Gastrocnemius medialis (tissue), 4 donors: ENCODE data around the gene PRKAG3. TPM values are rescaled to one million over a fixed set of nuclear protein-coding genes. Genes with fewer than 3 reads are reported as not detected.

Experiments
- ATAC-seq, 2 donors: fragments of 150-250 bp; one replicate each; pipeline ENCODE4 v1.9.1; 2016
- DNase-seq, 2 donors: peaks; one replicate each; pipeline ENCODE4 v3.0.0-alpha.2; 2019
- H3K27ac ChIP-seq, 4 donors: fragments of 200-600 bp; sonication (generic); 1 replicate in 1 of 4; 2 replicates in 3 of 4; pipeline ENCODE4 v1.5.1; 2016 to 2018; ENCODE audit warnings: mild to moderate bottlenecking in 2 of 4, moderate library complexity in 1 of 4
- H3K27me3 ChIP-seq, 3 donors: fragments of 200-600 bp; sonication (generic) in 2 of 3; 1 replicate in 1 of 3; 2 replicates in 2 of 3; pipeline versions ENCODE4 v1.5.1 to v1.6.0; 2016 to 2019; ENCODE audit warnings: mild to moderate bottlenecking in 1 of 3, moderate library complexity in 1 of 3
- H3K36me3 ChIP-seq, 2 donors: fragments of 200-600 bp; sonication (generic) in 1 of 2; one replicate each; pipeline ENCODE4 v1.5.1; 2017 to 2018
- H3K4me1 ChIP-seq, 2 donors: fragments of 200-600 bp; sonication (generic) in 1 of 2; one replicate each; pipeline ENCODE4 v1.5.1; 2016 to 2017; ENCODE audit warnings: mild to moderate bottlenecking in 2 of 2
- H3K4me3 ChIP-seq, 4 donors: fragments of 200-600 bp; sonication (generic) in 3 of 4; 1 replicate in 1 of 4; 2 replicates in 3 of 4; pipeline ENCODE4 v1.5.1; 2016 to 2019; ENCODE audit warnings: mild to moderate bottlenecking in 2 of 4
- H3K9me3 ChIP-seq, 3 donors: fragments of 200-600 bp; sonication (generic) in 2 of 3; 1 replicate in 1 of 3; 2 replicates in 2 of 3; pipeline ENCODE4 v1.5.1; 2016 to 2019
- CTCF ChIP-seq, 5 experiments: fragments of 450-650 bp in 3 of 5; fragments of 200-600 bp in 2 of 5; sonication (generic) in 2 of 5; IDR thresholded peaks in 4 of 5; conservative IDR thresholded peaks in 1 of 5; 1 replicate in 4 of 5; 2 replicates in 1 of 5; pipeline ENCODE4 v1.5.1; 2016 to 2019; ENCODE audit warnings: antibody characterized with exemption in 5 of 5, mild to moderate bottlenecking in 3 of 5, moderate library complexity in 3 of 5
- POLR2A ChIP-seq, 2 donors: fragments of 450-650 bp; IDR thresholded peaks; one replicate each; pipeline ENCODE4 v1.6.1; 2017; ENCODE audit warnings: antibody characterized with exemption in 2 of 2, mild to moderate bottlenecking in 2 of 2, moderate library complexity in 2 of 2
- in situ Hi-C, 4 donors: fragments of 200-750 bp; cut with MboI; loops; one replicate each; pipeline versions ENCODE4 v1.15.0 to v1.8.0; 2017; ENCODE audit warnings: low sequenced_read_pairs in 4 of 4
- intact Hi-C: fragments of 100-400 bp; cut with DNase I; formaldehyde crosslinking; loops from one replicate; pipeline ENCODE4 v1.15.1; 2023; ENCODE audit warnings: low total_unique reads
- total RNA-seq, 4 donors: library from RNA; depleted of rRNA; stranded (reverse); fragments of >200 nt; gene quantifications; one replicate each; pipeline versions ENCODE4 v1.1.0 to v1.2.3, GENCODE V29; 2016

The PRKAG3 gene
- total RNA-seq, 4 donors from 2014 or later = 8.3 to 65.4 (median 44.3) TPM

GRCh38 chr2:218820746-218821369, 10.7 kb downstream of the PRKAG3 start:
- Histone ChIP-seq H3K27ac (peak overlapping the region; percentile 95), H3K4me3 (no peak overlapping the region), H3K36me3 (peaks cover 0 to 14% of the 10 kb centered on the region in 2 donors), H3K27me3 (no peaks in the 10 kb centered on the region), H3K9me3 (no peaks in the 10 kb centered on the region), H3K4me1 (peaks cover 10 to 54% of the 10 kb centered on the region in 2 donors)
- peak in 1 of 2 donors; percentile 7 for TF ChIP-seq POLR2A (IDR thresholded peaks at IDR 0.05)
- TF ChIP-seq CTCF (IDR thresholded peaks at IDR 0.05 in 4 of 5, conservative IDR thresholded peaks at IDR 0.05 in 1 of 5) = no peak
- intact Hi-C loops = loop anchor here (10.0 kb wide), 1 partner anchor 986 kb away; no protein-coding TSS in a partner anchor
- in situ Hi-C loops = no loop called here
- ATAC-seq (no peak), DNase-seq (no peak)

- Histone ChIP-seq H3K4me1 (peaks cover 6 to 40% of the 10 kb centered on the region in 2 donors), H3K4me3 (no peak overlapping the region), H3K9me3 (no peaks in the 10 kb centered on the region), H3K36me3 (peaks cover 0 to 16% of the 10 kb centered on the region in 2 donors), H3K27ac (peak overlapping the region; percentile 95), H3K27me3 (no peaks in the 10 kb centered on the region)
- intact Hi-C loops (no loop called here), in situ Hi-C loops (no loop called here)
- ATAC-seq = no peak
- DNase-seq = no peak
- TF ChIP-seq POLR2A (IDR thresholded peaks at IDR 0.05) (no peak), CTCF (IDR thresholded peaks at IDR 0.05 in 4 of 5, conservative IDR thresholded peaks at IDR 0.05 in 1 of 5) (no peak)
Measured at GRCh38 chr2:218819093-218819492, 12.5 kb downstream of the PRKAG3 start.

GRCh38 chr2:218816561-218817011, 15.0 kb downstream of the PRKAG3 start:
- Histone ChIP-seq H3K9me3 (no peaks in the 10 kb centered on the region), H3K27ac (peak overlapping the region; percentile 95), H3K27me3 (no peaks in the 10 kb centered on the region), H3K4me3 (no peak overlapping the region), H3K4me1 (peaks cover 6 to 31% of the 10 kb centered on the region in 2 donors), H3K36me3 (peaks cover 0 to 17% of the 10 kb centered on the region in 2 donors)
- ATAC-seq (peak; percentile 82 to 84), DNase-seq (peak; percentile 84 to 89)
- TF ChIP-seq POLR2A (IDR thresholded peaks at IDR 0.05) = peak; percentile 42 to 67
- no peak for TF ChIP-seq CTCF (IDR thresholded peaks at IDR 0.05 in 4 of 5, conservative IDR thresholded peaks at IDR 0.05 in 1 of 5)
- intact Hi-C loops (no loop called here), in situ Hi-C loops (no loop called here)

GRCh38 chr2:218815649-218816048, 16.0 kb downstream of the PRKAG3 start:
- ATAC-seq = no peak
- peaks cover 6 to 21% of the 10 kb centered on the region in 2 donors for H3K4me1 ChIP-seq
- no peak overlapping the region for H3K4me3 ChIP-seq
- TF ChIP-seq CTCF (IDR thresholded peaks at IDR 0.05 in 4 of 5, conservative IDR thresholded peaks at IDR 0.05 in 1 of 5) = no peak
- intact Hi-C loops (no loop called here), in situ Hi-C loops (no loop called here)
- no peak for DNase-seq
- H3K9me3 ChIP-seq = no peaks in the 10 kb centered on the region
- no peaks in the 10 kb centered on the region for H3K27me3 ChIP-seq
- H3K27ac ChIP-seq = peak overlapping the region; percentile 95
- H3K36me3 ChIP-seq = peaks cover 0 to 17% of the 10 kb centered on the region in 2 donors
